Activated CD4-positive, alpha-beta T cell treated with anti-CD3 and anti-CD28 coated beads, Interleukin-2, amount 10 ng/mL, durations not matched to agents 24 days and 14 days (primary cell): Measurements from ENCODE around the gene TAF4. TPM values are rescaled to one million over a fixed set of nuclear protein-coding genes. Genes with fewer than 3 reads are reported as not detected.

Experiments used
- DNase-seq: peaks from one replicate; pipeline ENCODE4 v3.0.0; 2022
- H3K27ac Mint-ChIP-seq: one replicate; pipeline ENCODE4 v1.8.0; 2022; ENCODE audit warnings: mild to moderate bottlenecking, mixed read lengths
- H3K27me3 Mint-ChIP-seq: one replicate; pipeline ENCODE4 v1.8.0; 2022; ENCODE audit warnings: mixed read lengths
- H3K36me3 Mint-ChIP-seq: one replicate; pipeline ENCODE4 v1.8.0; 2022; ENCODE audit warnings: low read depth, mild to moderate bottlenecking, mixed read lengths
- H3K4me1 Mint-ChIP-seq: one replicate; pipeline ENCODE4 v1.8.0; 2021; ENCODE audit warnings: mixed read lengths
- H3K4me3 Mint-ChIP-seq: one replicate; pipeline ENCODE4 v1.8.0; 2022; ENCODE audit warnings: mild to moderate bottlenecking, moderate library complexity, mixed read lengths
- H3K9me3 Mint-ChIP-seq: one replicate; pipeline ENCODE4 v1.8.0; 2021; ENCODE audit warnings: mixed read lengths
- intact Hi-C: fragments of 100-400 bp; cut with micrococcal nuclease; formaldehyde crosslinking; loops from one replicate; pipeline ENCODE4 v1.15.1; 2023
- total RNA-seq: library from RNA; stranded (reverse); gene quantifications from 2 replicates; pipeline ENCODE4 v1.2.3, GENCODE V29; 2022

Gene TAF4
- total RNA-seq, 1 donor from 2014 or later = 25.6 TPM

DNA sequence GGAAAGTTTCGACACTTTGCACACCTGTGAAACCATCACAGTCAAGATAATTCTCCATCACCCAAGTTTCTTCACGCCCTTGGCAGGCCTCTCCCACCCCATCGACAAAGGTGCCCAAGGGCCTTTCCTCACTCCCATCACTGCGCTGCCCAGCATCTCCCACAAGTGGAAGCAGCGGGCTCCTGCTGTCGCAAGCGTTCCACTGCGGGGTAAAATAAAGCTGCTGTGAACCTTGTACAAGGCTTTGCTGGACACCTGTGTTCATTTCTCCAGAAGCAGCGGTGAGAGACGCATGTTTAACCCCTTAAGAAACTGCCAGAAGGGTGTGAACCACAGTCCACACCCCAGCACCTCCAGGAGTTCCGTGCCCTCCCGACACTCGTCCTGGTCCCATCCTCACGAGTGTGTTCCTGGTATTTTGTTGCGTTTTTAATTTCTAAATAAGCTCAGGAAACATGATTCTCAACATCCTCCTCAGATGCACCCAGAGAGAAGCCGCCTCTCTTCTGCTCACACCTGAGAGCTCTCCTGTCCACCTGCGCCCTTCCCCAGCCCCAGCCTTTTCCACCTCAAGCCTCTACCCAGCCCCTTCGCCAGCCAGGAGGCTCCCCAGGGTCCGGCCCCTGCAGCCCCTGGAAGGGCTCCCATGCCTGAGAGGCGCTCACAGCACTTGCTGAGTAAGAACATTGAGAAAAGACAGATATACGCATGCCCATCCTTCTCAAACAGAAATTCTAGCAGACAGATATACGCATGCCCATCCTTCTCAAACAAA lies 97.5 kb downstream of the TAF4 start:
- Mint-ChIP-seq H3K27me3 (peaks cover 14% of the 10 kb centered on the region), H3K27ac (no peak overlapping the region), H3K36me3 (peaks cover 5% of the 10 kb centered on the region), H3K4me3 (no peak overlapping the region), H3K9me3 (no peaks in the 10 kb centered on the region), H3K4me1 (no peaks in the 10 kb centered on the region)
- intact Hi-C loops = no loop called here
- peak; percentile 43 for DNase-seq

- Mint-ChIP-seq H3K27ac (no peak overlapping the region), H3K36me3 (no peaks in the 10 kb centered on the region), H3K4me3 (no peak overlapping the region), H3K4me1 (no peaks in the 10 kb centered on the region), H3K9me3 (no peaks in the 10 kb centered on the region), H3K27me3 (peaks cover 14% of the 10 kb centered on the region)
- intact Hi-C loops = no loop called here
- DNase-seq = no peak
Observed at GRCh38 chr20:61967300-61967699, 98.4 kb downstream of the TAF4 start.

DNA sequence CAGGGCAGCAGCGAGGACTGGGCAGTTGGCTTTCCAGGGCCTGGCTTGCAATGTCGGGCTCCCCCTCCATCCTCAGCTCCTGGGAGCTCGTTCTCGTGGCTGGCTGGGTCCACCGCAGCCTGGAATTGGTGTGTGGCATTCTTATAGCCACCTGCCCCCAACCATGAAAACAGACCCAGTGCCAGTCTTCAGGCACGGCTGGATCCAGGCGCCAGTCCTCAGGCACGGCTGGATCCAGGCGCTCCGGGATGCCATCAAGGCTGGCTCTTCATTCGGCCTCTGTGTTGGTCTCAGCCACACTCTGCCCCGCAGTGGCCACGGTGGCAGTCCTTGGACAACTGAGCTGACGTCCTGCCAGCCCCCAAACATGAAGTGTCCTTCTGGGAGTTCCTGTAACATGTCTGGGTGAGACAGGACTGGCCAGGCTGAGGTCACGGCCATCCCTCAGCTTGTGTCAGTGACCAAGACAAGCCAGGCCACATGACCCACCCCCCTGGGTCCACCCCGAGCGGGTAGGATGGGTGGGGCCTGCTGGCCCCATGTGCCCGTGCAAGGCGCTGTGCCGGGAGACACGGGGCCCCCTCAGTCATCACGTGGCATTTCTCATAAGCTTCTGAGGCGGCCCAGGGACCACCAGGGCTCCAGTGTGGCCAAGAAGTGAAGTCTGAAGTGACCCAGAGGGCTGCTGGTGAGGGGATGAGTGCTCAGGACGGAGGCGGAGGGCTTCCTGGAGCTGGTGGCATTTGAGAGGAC lies 99.0 kb downstream of the TAF4 start:
- intact Hi-C loops = no loop called here
- Mint-ChIP-seq H3K4me1 (no peaks in the 10 kb centered on the region), H3K36me3 (no peaks in the 10 kb centered on the region), H3K27me3 (peaks cover 14% of the 10 kb centered on the region), H3K9me3 (no peaks in the 10 kb centered on the region), H3K27ac (no peak overlapping the region), H3K4me3 (no peak overlapping the region)
- DNase-seq = peak; percentile 51

- H3K4me3 Mint-ChIP-seq = no peak overlapping the region
- no peaks in the 10 kb centered on the region for H3K9me3 Mint-ChIP-seq
- peak; percentile 53 for DNase-seq
- peaks cover 14% of the 10 kb centered on the region for H3K27me3 Mint-ChIP-seq
- H3K4me1 Mint-ChIP-seq = no peaks in the 10 kb centered on the region
- no peaks in the 10 kb centered on the region for H3K36me3 Mint-ChIP-seq
- H3K27ac Mint-ChIP-seq = no peak overlapping the region
- intact Hi-C loops = no loop called here
Observed at GRCh38 chr20:61965606-61966491, 99.8 kb downstream of the TAF4 start.

DNA sequence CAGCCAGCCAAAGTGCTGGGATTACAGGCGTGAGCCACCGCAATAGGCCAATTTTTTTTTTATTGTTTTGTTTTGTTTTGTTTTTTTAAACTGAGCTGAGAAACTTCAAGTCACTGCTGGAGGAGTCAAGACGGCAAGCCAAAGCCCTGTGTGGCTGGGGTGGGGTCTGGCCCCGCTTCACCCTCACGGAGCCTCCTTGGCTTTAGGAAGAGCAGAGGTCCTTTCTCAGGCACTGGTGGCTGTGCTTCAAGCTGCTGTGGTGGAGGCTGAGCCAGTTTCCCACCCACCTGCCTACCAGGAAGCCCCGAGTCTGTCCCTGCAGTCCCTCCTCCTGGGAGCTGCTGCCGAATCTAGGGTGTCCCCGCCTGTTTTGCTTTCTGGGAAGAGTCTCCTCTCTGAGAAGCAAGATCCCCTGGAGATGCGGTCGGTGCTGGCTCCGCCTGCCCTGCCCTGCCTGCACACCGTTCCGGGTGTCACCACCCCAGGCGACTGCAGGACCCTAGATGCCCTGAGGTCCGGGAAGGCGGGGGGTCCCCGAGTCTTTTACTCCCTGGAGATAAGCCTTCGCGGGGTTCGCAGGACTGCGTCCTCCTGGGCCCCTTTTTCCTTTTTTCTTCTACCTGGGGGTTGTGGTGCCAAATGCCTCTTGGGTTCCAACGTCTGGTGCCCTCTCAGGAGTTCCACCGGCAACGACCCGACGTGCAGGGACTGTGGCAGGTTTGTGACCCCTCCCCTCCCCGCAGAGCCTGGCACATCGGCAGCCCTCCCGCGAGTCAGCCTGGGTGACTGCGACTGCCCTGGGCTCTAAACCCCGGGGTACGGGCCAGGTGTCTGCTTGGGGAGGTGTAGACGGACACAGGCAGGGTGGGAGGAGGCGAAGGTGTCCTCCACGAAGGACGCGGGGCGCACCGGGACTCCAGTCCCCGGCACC lies 100.7 kb downstream of the TAF4 start:
- intact Hi-C loops = no loop called here
- Mint-ChIP-seq H3K4me1 (no peaks in the 10 kb centered on the region), H3K27me3 (peaks cover 14% of the 10 kb centered on the region), H3K4me3 (no peak overlapping the region), H3K27ac (no peak overlapping the region), H3K36me3 (no peaks in the 10 kb centered on the region), H3K9me3 (no peaks in the 10 kb centered on the region)
- peak; percentile 47 for DNase-seq

GRCh38 chr20:61963885-61964674 lies 101.6 kb downstream of the TAF4 start:
- intact Hi-C loops = no loop called here
- Mint-ChIP-seq H3K36me3 (no peaks in the 10 kb centered on the region), H3K4me3 (no peak overlapping the region), H3K4me1 (no peaks in the 10 kb centered on the region), H3K9me3 (no peaks in the 10 kb centered on the region), H3K27ac (no peak overlapping the region), H3K27me3 (peaks cover 14% of the 10 kb centered on the region)
- peak; percentile 23 for DNase-seq

- no peak overlapping the region for H3K4me3 Mint-ChIP-seq
- DNase-seq = peak; percentile 40
- H3K27me3 Mint-ChIP-seq = peaks cover 14% of the 10 kb centered on the region
- H3K27ac Mint-ChIP-seq = no peak overlapping the region
- H3K4me1 Mint-ChIP-seq = no peaks in the 10 kb centered on the region
- H3K9me3 Mint-ChIP-seq = no peaks in the 10 kb centered on the region
- no peaks in the 10 kb centered on the region for H3K36me3 Mint-ChIP-seq
- intact Hi-C loops = no loop called here
Observed at GRCh38 chr20:61963149-61963548, 102.5 kb downstream of the TAF4 start.

DNA sequence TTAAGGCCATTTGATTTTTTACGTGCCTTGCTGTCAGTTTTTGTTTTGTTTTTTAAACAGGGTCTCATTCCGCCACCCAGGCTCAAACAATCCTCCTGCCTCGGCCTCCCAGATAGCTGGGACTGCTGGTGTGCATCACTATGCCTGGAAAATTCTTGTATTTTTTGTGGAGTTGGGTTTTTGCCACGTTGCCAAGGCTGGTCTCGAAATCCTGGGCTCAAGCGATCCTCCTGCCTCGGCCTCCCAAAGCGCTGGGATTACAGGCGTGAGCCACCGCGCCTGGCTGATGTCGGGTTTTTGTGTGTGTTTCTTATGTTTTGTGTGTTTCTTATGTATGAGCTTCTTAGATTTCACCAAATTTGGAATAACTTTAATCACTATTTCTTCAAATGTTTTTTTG lies 104.8 kb downstream of the TAF4 start:
- no peak for DNase-seq
- intact Hi-C loops = no loop called here
- H3K27me3 Mint-ChIP-seq = peaks cover 10% of the 10 kb centered on the region
- H3K27ac Mint-ChIP-seq = no peak overlapping the region
- H3K9me3 Mint-ChIP-seq = no peaks in the 10 kb centered on the region
- no peaks in the 10 kb centered on the region for H3K4me1 Mint-ChIP-seq
- no peaks in the 10 kb centered on the region for H3K36me3 Mint-ChIP-seq
- H3K4me3 Mint-ChIP-seq = no peak overlapping the region

GRCh38 chr20:61958773-61959700 lies 106.6 kb downstream of the TAF4 start:
- H3K27me3 Mint-ChIP-seq = peaks cover 5% of the 10 kb centered on the region
- intact Hi-C loops = no loop called here
- H3K4me1 Mint-ChIP-seq = no peaks in the 10 kb centered on the region
- no peaks in the 10 kb centered on the region for H3K9me3 Mint-ChIP-seq
- no peak overlapping the region for H3K27ac Mint-ChIP-seq
- H3K36me3 Mint-ChIP-seq = no peaks in the 10 kb centered on the region
- H3K4me3 Mint-ChIP-seq = no peak overlapping the region
- peak; percentile 26 for DNase-seq

- intact Hi-C loops = no loop called here
- DNase-seq = no peak
- no peak overlapping the region for H3K27ac Mint-ChIP-seq
Observed at GRCh38 chr20:61957961-61958715, 107.5 kb downstream of the TAF4 start.

More at GRCh38 chr20:61957961-61958715, 107.5 kb downstream of the TAF4 start:
- Mint-ChIP-seq H3K4me3 (no peak overlapping the region), H3K27me3 (peaks cover 2% of the 10 kb centered on the region), H3K36me3 (no peaks in the 10 kb centered on the region), H3K9me3 (no peaks in the 10 kb centered on the region), H3K4me1 (no peaks in the 10 kb centered on the region)
